Endothelial cell of umbilical vein (primary cell): ENCODE data around the gene CDKN3. TPM values are rescaled to one million over a fixed set of nuclear protein-coding genes. Genes with fewer than 3 reads are reported as not detected.
A peak's percentile ranks its signal among the peaks of the same experiment; 100 is the strongest.

Experiments
- Bru-seq: library from RNA; stranded (reverse); fragments of 400-500 nt; gene quantifications from one replicate; lab custom pipeline; 2021; lab: Mats Ljungman, UMichigan
- BruChase-seq, 2 experiments: library from RNA; stranded (reverse); fragments of 400-500 nt; gene quantifications; one replicate each; lab custom pipeline; 2021; lab: Mats Ljungman, UMichigan
- BruUV-seq: library from RNA; stranded (reverse); fragments of 400-500 nt; replicated peaks from 2 replicates; lab custom pipeline; 2021; lab: Mats Ljungman, UMichigan
- CTCF ChIA-PET: fragments of 300-600, 350-600 bp; sonication (Branson Sonifier 250); formaldehyde crosslinking; loops from one replicate; lab custom pipeline; 2021; ENCODE audit warnings: antibody characterized with exemption, inconsistent platforms; lab: Charles Lee
- POLR2A ChIA-PET: fragments of 300-600, 350-600 bp; sonication (Branson Sonifier 250); formaldehyde crosslinking; loops from one replicate; lab custom pipeline; 2021; ENCODE audit warnings: antibody characterized with exemption, inconsistent platforms; lab: Charles Lee
- DNase-seq: peaks from one replicate; pipeline ENCODE4 v3.0.0-alpha.2; 2011; ENCODE audit warnings: low read depth, low spot score
- FAIRE-seq: peaks from 2 replicates; lab custom pipeline; 2011; peaks lifted over from hg19 to GRCh38; lab: Jason Lieb, UNC
- H2AFZ ChIP-seq: 2 replicates; pipeline ENCODE4 v1.6.0; 2012; ENCODE audit warnings: low read depth, low read length, control low read depth, inconsistent platforms
- H3K27ac ChIP-seq: 2 replicates; pipeline ENCODE4 v1.5.1; 2011; ENCODE audit warnings: low read depth, mild to moderate bottlenecking, control low read depth, low read length, moderate library complexity; ENCODE audit not compliant: insufficient read depth
- H3K27me3 ChIP-seq, 2 experiments: 2 replicates each; pipeline versions ENCODE4 v1.6.0 to v1.6.1; 2011; ENCODE audit warnings: low read length in 2 of 2, mixed read lengths in 1 of 2; ENCODE audit not compliant: control insufficient read depth in 2 of 2, insufficient read depth in 2 of 2
- H3K36me3 ChIP-seq, 2 experiments: 2 replicates in 1 of 2; 3 replicates in 1 of 2; pipeline ENCODE4 v1.5.1; 2011; ENCODE audit warnings: low read length in 2 of 2, mild to moderate bottlenecking in 1 of 2, moderate library complexity in 1 of 2; ENCODE audit not compliant: control insufficient read depth in 2 of 2, insufficient read depth in 2 of 2; ENCODE audit errors: extremely low read depth in 1 of 2
- H3K4me1 ChIP-seq: 3 replicates; pipeline ENCODE4 v1.5.1; 2011; ENCODE audit warnings: mild to moderate bottlenecking, low read length; ENCODE audit not compliant: control insufficient read depth, insufficient read depth; ENCODE audit errors: extremely low read depth
- H3K4me2 ChIP-seq: 2 replicates; pipeline ENCODE4 v1.6.1; 2011; ENCODE audit warnings: low read length, control low read depth, mixed read lengths; ENCODE audit not compliant: insufficient read depth
- H3K4me3 ChIP-seq, 3 experiments: fragments of 200-600 bp in 1 of 3; sonication (generic), shearing (Covaris generic) in 1 of 3; replicated peaks in 1 of 3; 2 replicates each; pipeline ENCODE4 v1.5.1; 2011 to 2016; ENCODE audit warnings: control low read depth in 3 of 3, low read length in 3 of 3, mild to moderate bottlenecking in 2 of 3, inconsistent platforms in 1 of 3, low read depth in 1 of 3, moderate library complexity in 1 of 3; ENCODE audit not compliant: insufficient read depth in 1 of 3
- H3K79me2 ChIP-seq: 2 replicates; pipeline ENCODE4 v1.6.0; 2012; ENCODE audit warnings: low read length, inconsistent platforms; ENCODE audit not compliant: control insufficient read depth, insufficient read depth
- H3K9ac ChIP-seq: replicated peaks from 2 replicates; pipeline ENCODE3; 2011; ENCODE audit warnings: low read length, control low read depth; ENCODE audit not compliant: insufficient read depth; ENCODE audit errors: extremely low read depth
- H3K9me1 ChIP-seq: replicated peaks from 3 replicates; pipeline ENCODE4 v1.6.0; 2011; ENCODE audit warnings: mild to moderate bottlenecking, low read length; ENCODE audit not compliant: control insufficient read depth, insufficient read depth; ENCODE audit errors: extremely low read depth
- H3K9me3 ChIP-seq: replicated peaks from 2 replicates; pipeline ENCODE4 v1.5.1; 2012; ENCODE audit warnings: low read length, inconsistent platforms; ENCODE audit not compliant: control insufficient read depth, insufficient read depth
- H4K20me1 ChIP-seq: replicated peaks from 2 replicates; pipeline ENCODE3; 2011; ENCODE audit warnings: mild to moderate bottlenecking, low read length; ENCODE audit not compliant: control insufficient read depth, insufficient read depth; ENCODE audit errors: extremely low read depth
- CTCF ChIP-seq, 2 donors: IDR thresholded peaks; 1 replicate in 1 of 2; 2 replicates in 1 of 2; pipeline ENCODE4 v1.5.1; 2011; ENCODE audit warnings: low read length in 2 of 2, mild to moderate bottlenecking in 2 of 2, moderate library complexity in 2 of 2, control low read depth in 1 of 2, inconsistent platforms in 1 of 2, low read depth in 1 of 2; ENCODE audit not compliant: insufficient read depth in 1 of 2; ENCODE audit errors: extremely low read depth in 1 of 2
- EZH2 ChIP-seq: IDR thresholded peaks from 2 replicates; pipeline ENCODE4 v1.6.1; 2012; ENCODE audit warnings: borderline replicate concordance, low read depth, mild to moderate bottlenecking, moderate library complexity, low read length, inconsistent platforms; ENCODE audit not compliant: severe bottlenecking
- FOS ChIP-seq: IDR thresholded peaks from 2 replicates; pipeline ENCODE4 v1.6.1; 2011; ENCODE audit warnings: mild to moderate bottlenecking, low read length, moderate library complexity, borderline replicate concordance; ENCODE audit not compliant: insufficient read depth
- GATA2 ChIP-seq: IDR thresholded peaks from 2 replicates; pipeline ENCODE4 v1.7.0; 2011; ENCODE audit warnings: low read depth, mild to moderate bottlenecking, moderate library complexity, mixed read lengths, low read length; ENCODE audit not compliant: insufficient read length, insufficient read depth
- JUN ChIP-seq: IDR thresholded peaks from 2 replicates; pipeline ENCODE4 v1.6.1; 2011; ENCODE audit warnings: borderline replicate concordance, low read depth; ENCODE audit not compliant: insufficient read length, insufficient read depth
- MAX ChIP-seq: IDR thresholded peaks from 2 replicates; pipeline ENCODE4 v1.6.1; 2011; ENCODE audit not compliant: insufficient read depth, insufficient read length
- POLR2A ChIP-seq: IDR thresholded peaks from 2 replicates; pipeline ENCODE4 v1.6.1; 2012; ENCODE audit warnings: low read depth, mild to moderate bottlenecking, control low read depth, low read length
- dilution Hi-C: fragments of 300-500 bp; cut with MboI; formaldehyde crosslinking; loops from one replicate; pipeline ENCODE4 v1.15.0; 2019; ENCODE audit warnings: low sequenced_read_pairs; ENCODE audit not compliant: extremely low pct_ligation_motif_present
- intact Hi-C: fragments of 100-400 bp; cut with micrococcal nuclease; formaldehyde crosslinking; loops from one replicate; pipeline ENCODE4 v1.10.0; 2022
- long read RNA-seq: library from polyadenylated mRNA; stranded (forward); transcript quantifications from one replicate; pipeline ENCODE4 v2.0.0, GENCODE V29; 2021
- polyA minus RNA-seq, 3 experiments: library from RNA; depleted of rRNA, polyadenylated mRNA; stranded (reverse); fragments of >200 nt; gene quantifications; 1 replicate in 1 of 3; 2 replicates in 2 of 3; pipeline ENCODE4 v1.2.3, GENCODE V29; 2011
- polyA plus RNA-seq, 4 experiments: library from polyadenylated mRNA; depleted of rRNA in 3 of 4; stranded (reverse) in 3 of 4; unstranded in 1 of 4; fragments of >200 nt; gene quantifications; 2 replicates each; pipeline versions ENCODE4 v1.2.1 to v1.2.3, GENCODE V29; 2011 to 2012; ENCODE audit warnings: missing spikeins in 1 of 4
- total RNA-seq: library from RNA; stranded (reverse); gene quantifications from 2 replicates; pipeline ENCODE4 v1.2.3, GENCODE V29; 2021

Gene CDKN3
- total RNA-seq (52.0 and 53.2 TPM in 2 replicates), polyA plus RNA-seq (36.6 and 37.0 TPM in 2 replicates), polyA minus RNA-seq (12.5 and 14.9 TPM in 2 replicates), Bru-seq, nascent RNA (percentile 64 among the genes with signal in this experiment), BruChase-seq, experiment 1, labeled RNA remaining after a 6-hour chase (percentile 52 among the genes with signal in this experiment), BruChase-seq, experiment 2, labeled RNA remaining after a 2-hour chase (percentile 47 among the genes with signal in this experiment)
- 58.9 and 70.7 TPM in 2 replicates for polyA plus RNA-seq (2011; cell fraction: cytosol; rRNA removed)
- 19.4 and 24.3 TPM in 2 replicates for polyA plus RNA-seq (2011; cell fraction: nucleus; rRNA removed)
- 24.0 and 56.6 TPM in 2 replicates for polyA plus RNA-seq (2012)
- 20.1 TPM for polyA minus RNA-seq (2011; cell fraction: cytosol; rRNA and poly(A)+ RNA removed)
- polyA minus RNA-seq (2011; cell fraction: nucleus; rRNA and poly(A)+ RNA removed) = 5.3 and 7.8 TPM in 2 replicates
- long read RNA-seq, transcript CDKN3-205 (8 exons, 845 nt) = minor isoform, 6 of 190 reads
- long read RNA-seq, transcript CDKN3-202 (8 exons, 893 nt) = major isoform, 133 of 190 reads
- long read RNA-seq, partial matches to known transcripts = 6 of 190 reads
- long read RNA-seq, other reads (novel, unspliced or antisense) = 42 of 190 reads

DNA sequence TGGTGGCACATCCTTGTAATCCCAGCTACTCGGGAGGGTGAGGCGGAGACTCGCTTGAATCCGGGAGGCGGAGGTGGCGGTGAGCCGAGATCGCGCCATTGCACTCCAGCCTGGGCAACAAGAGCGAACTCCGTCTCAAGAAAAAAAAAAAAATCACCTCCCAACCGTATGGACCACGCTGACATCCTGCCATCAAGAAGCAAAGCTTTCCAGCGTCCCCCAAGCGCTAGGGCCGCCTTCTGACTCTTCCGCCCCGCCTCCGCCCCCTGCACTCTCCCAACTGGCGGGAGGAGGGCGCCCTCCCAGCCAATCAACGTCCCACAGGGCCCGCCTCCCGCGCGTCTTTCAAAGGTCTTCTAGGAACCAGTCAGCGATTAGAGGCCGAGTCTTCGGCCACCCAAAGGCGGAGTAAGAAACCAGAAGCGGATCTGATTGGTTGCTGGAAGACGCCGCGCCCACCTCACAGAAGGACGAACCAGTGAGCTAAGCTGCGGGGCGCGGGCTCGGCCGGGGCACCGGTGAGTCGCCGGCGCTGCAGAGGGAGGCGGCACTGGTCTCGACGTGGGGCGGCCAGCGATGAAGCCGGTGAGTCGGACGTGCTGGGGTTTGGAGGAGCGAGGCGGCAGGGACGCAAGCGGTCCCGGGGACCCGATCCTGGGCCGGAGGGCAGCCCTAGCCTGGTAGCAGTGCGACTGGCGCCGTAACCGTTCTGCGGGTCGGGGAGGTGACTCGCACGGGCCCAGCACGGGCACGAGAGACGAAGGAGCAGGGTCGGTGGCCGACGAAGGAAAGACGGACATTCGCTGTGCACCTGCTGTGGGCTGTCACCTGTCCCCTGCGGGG is at the start of gene CDKN3:
Gene CDKN3, plus strand, starts transcription at position 515 of the 843 bp plus-strand sequence. Its CDS starts 62 bp downstream, at position 577.
- FAIRE-seq = peak; percentile 96
- Histone ChIP-seq H3K9me3 (no peaks in the 10 kb centered on the region), H3K79me2 (peaks cover 13% of the 10 kb centered on the region), H3K36me3 (no peaks in the 10 kb centered on the region), H3K4me3 (peak within 1 kb of the TSS; percentile 7 to 76 (median 61)), H3K9ac (peak within 1 kb of the TSS; percentile 71), H2AFZ (peak within 1 kb of the TSS; percentile 84), H3K9me1 (no peaks in the 10 kb centered on the region), H3K4me2 (peak within 1 kb of the TSS; percentile 64), H3K27ac (peak within 1 kb of the TSS; percentile 14), H3K27me3 (peaks cover 0 to 4% of the 10 kb centered on the region in 2 experiments), H4K20me1 (no peaks in the 10 kb centered on the region), H3K4me1 (peaks cover 8% of the 10 kb centered on the region)
- dilution Hi-C loops = no loop called here
- TF ChIP-seq CTCF (IDR thresholded peaks at IDR 0.05; ENCODE audit: extremely low read depth in 1 of 2, insufficient read depth in 1 of 2, low read depth in 1 of 2, low read length in 2 of 2) (peak in 1 of 2 donors; percentile 42), FOS (no peak), EZH2 (no peak), GATA2 (no peak), MAX (no peak), JUN (no peak), POLR2A (peak; percentile 65)
- POLR2A ChIA-PET = interaction anchor here (0.5 to 1.3 kb wide), 5 partner anchors 32 to 91 kb away, joined by 3 to 6 read pairs (median 4); no protein-coding TSS in a partner anchor
- BruUV-seq = no TSS peak
- CTCF ChIA-PET = interaction anchor here (0.8 to 4.7 kb wide), 14 partner anchors 9 to 168 kb away, joined by 3 to 27 read pairs (median 6); partner anchors contain the start of gene CGRRF1
- peak; percentile 100 for DNase-seq
- intact Hi-C loops = loop anchor here (2.0 kb wide), 2 partner anchors 32 to 44 kb away; partner anchors contain the start of gene CNIH1
